GM12878 (cell line): ENCODE data around the gene CNNM4.

ENCODE experiments used
- TCF12 ChIP-seq: IDR thresholded peaks from 2 replicates; pipeline ENCODE4 v1.6.1; 2011; ENCODE audit warnings: low read depth, mild to moderate bottlenecking, low read length
- TF ChIP-seq, protein P1 (sequence below), 3 experiments: IDR thresholded peaks in 2 of 3; conservative IDR thresholded peaks in 1 of 3; 2 replicates each; pipeline ENCODE4 v1.5.1; 2011; ENCODE audit warnings: low read depth in 3 of 3, low read length in 3 of 3, mild to moderate bottlenecking in 3 of 3, control low read depth in 2 of 3, moderate library complexity in 2 of 3, inconsistent platforms in 1 of 3, mixed read lengths in 1 of 3; ENCODE audit not compliant: control insufficient read depth in 2 of 3, insufficient read depth in 1 of 3; ENCODE audit errors: extremely low read depth in 1 of 3
- TF ChIP-seq, protein P2 (sequence below): IDR thresholded peaks from 2 replicates; pipeline ENCODE4 v1.6.1; 2011; ENCODE audit warnings: borderline replicate concordance, low read depth, mild to moderate bottlenecking, moderate library complexity, low read length; ENCODE audit not compliant: insufficient read depth, poor library complexity, severe bottlenecking
- TF ChIP-seq, protein P3 (sequence below): IDR thresholded peaks from 2 replicates; pipeline ENCODE4 v1.6.1; 2011; ENCODE audit warnings: low read depth, low read length, improper control_type of control experiment, borderline replicate concordance

DNA sequence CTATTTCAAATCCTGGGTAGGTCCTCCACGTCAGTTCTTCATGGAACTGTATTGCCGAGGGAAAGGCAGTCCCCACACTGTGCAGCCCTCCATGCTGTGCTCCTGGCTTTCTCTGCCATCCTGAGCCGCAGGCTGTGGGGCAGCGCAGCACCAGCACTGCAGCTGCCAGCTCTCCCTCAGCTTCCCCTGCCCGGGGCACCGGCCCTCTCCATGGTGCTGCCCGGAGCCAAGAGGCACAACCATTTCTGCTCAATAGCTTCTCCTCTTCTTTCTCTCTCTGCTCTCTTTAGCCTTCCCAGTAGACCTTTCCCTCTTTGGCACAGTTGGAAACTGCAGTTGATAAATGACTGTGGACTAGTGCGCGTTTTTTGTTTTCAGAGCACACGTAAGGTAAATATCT lies 71.0 kb downstream of the CNNM4 start:
- TF ChIP-seq, protein P1, sequence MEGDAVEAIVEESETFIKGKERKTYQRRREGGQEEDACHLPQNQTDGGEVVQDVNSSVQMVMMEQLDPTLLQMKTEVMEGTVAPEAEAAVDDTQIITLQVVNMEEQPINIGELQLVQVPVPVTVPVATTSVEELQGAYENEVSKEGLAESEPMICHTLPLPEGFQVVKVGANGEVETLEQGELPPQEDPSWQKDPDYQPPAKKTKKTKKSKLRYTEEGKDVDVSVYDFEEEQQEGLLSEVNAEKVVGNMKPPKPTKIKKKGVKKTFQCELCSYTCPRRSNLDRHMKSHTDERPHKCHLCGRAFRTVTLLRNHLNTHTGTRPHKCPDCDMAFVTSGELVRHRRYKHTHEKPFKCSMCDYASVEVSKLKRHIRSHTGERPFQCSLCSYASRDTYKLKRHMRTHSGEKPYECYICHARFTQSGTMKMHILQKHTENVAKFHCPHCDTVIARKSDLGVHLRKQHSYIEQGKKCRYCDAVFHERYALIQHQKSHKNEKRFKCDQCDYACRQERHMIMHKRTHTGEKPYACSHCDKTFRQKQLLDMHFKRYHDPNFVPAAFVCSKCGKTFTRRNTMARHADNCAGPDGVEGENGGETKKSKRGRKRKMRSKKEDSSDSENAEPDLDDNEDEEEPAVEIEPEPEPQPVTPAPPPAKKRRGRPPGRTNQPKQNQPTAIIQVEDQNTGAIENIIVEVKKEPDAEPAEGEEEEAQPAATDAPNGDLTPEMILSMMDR (IDR thresholded peaks at IDR 0.05 in 2 of 3, conservative IDR thresholded peaks at IDR 0.05 in 1 of 3; ENCODE audit: control insufficient read depth in 2 of 3, extremely low read depth in 1 of 3, insufficient read depth in 1 of 3, low read depth in 3 of 3, low read length in 3 of 3), result no peak
- TF ChIP-seq, protein P2, sequence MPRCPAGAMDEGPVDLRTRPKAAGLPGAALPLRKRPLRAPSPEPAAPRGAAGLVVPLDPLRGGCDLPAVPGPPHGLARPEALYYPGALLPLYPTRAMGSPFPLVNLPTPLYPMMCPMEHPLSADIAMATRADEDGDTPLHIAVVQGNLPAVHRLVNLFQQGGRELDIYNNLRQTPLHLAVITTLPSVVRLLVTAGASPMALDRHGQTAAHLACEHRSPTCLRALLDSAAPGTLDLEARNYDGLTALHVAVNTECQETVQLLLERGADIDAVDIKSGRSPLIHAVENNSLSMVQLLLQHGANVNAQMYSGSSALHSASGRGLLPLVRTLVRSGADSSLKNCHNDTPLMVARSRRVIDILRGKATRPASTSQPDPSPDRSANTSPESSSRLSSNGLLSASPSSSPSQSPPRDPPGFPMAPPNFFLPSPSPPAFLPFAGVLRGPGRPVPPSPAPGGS, result no peak
- TF ChIP-seq TCF12, result no peak
- TF ChIP-seq, protein P3, sequence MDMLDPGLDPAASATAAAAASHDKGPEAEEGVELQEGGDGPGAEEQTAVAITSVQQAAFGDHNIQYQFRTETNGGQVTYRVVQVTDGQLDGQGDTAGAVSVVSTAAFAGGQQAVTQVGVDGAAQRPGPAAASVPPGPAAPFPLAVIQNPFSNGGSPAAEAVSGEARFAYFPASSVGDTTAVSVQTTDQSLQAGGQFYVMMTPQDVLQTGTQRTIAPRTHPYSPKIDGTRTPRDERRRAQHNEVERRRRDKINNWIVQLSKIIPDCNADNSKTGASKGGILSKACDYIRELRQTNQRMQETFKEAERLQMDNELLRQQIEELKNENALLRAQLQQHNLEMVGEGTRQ, result no peak
